Neuronal stem cell (in vitro differentiated cells): Measurements from ENCODE around the gene GOSR1.
"Not testable (repeated sequence)": the region's sequence is repeated elsewhere in the genome, so short reads cannot be mapped to it uniquely, and the experiment has no call there.

Experiments used
- DNase-seq: peaks from one replicate; pipeline ENCODE4 v3.0.0-alpha.2; 2013; ENCODE audit warnings: low spot score
- H2AFZ ChIP-seq: one replicate; pipeline ENCODE4 v1.6.1; 2013; ENCODE audit warnings: mild to moderate bottlenecking, low read length, inconsistent platforms
- H2AK5ac ChIP-seq: 2 replicates; pipeline ENCODE4 v1.6.1; 2013; ENCODE audit warnings: low read depth, mild to moderate bottlenecking, inconsistent platforms, low read length, moderate library complexity, mixed read lengths
- H2BK120ac ChIP-seq: 2 replicates; pipeline ENCODE4 v1.6.1; 2013; ENCODE audit warnings: low read depth, mild to moderate bottlenecking, inconsistent platforms, low read length, moderate library complexity, mixed read lengths
- H2BK12ac ChIP-seq: one replicate; pipeline ENCODE4 v1.6.1; 2013; ENCODE audit warnings: low read length, inconsistent platforms
- H2BK15ac ChIP-seq: 2 replicates; pipeline ENCODE4 v1.6.1; 2013; ENCODE audit warnings: mild to moderate bottlenecking, low read length, inconsistent platforms, mixed read lengths
- H2BK5ac ChIP-seq: one replicate; pipeline ENCODE4 v1.6.1; 2013; ENCODE audit warnings: inconsistent platforms, mild to moderate bottlenecking, low read length, moderate library complexity
- H3K14ac ChIP-seq: one replicate; pipeline ENCODE4 v1.6.1; 2013; ENCODE audit warnings: low read length, inconsistent platforms
- H3K18ac ChIP-seq: 2 replicates; pipeline ENCODE4 v1.6.1; 2013; ENCODE audit warnings: low read length, inconsistent platforms
- H3K23ac ChIP-seq: 2 replicates; pipeline ENCODE4 v1.6.1; 2013; ENCODE audit warnings: low read depth, mild to moderate bottlenecking, mixed read lengths, low read length, inconsistent platforms; ENCODE audit not compliant: poor library complexity
- H3K27ac ChIP-seq: replicated peaks from 3 replicates; pipeline ENCODE4 v1.5.1; 2013; ENCODE audit warnings: low read length, inconsistent platforms
- H3K27me3 ChIP-seq, 3 experiments: 2 replicates each; pipeline ENCODE4 v1.6.1; 2013; ENCODE audit warnings: low read length in 3 of 3, mild to moderate bottlenecking in 2 of 3, inconsistent platforms in 1 of 3, low read depth in 1 of 3, mixed read lengths in 1 of 3, moderate library complexity in 1 of 3; ENCODE audit not compliant: control insufficient read depth in 3 of 3, insufficient read depth in 3 of 3
- H3K36me3 ChIP-seq, 2 donors: replicated peaks in 1 of 2; 2 replicates each; pipeline ENCODE4 v1.6.1; 2013; ENCODE audit warnings: low read length in 2 of 2; ENCODE audit not compliant: control insufficient read depth in 2 of 2, insufficient read depth in 2 of 2
- H3K4ac ChIP-seq: 2 replicates; pipeline ENCODE4 v1.6.1; 2013; ENCODE audit warnings: inconsistent platforms, mild to moderate bottlenecking, low read length, moderate library complexity
- H3K4me1 ChIP-seq, 2 donors: 1 replicate in 1 of 2; 2 replicates in 1 of 2; pipeline ENCODE4 v1.6.1; 2013; ENCODE audit warnings: low read length in 2 of 2, low read depth in 1 of 2; ENCODE audit not compliant: control insufficient read depth in 2 of 2, insufficient read depth in 1 of 2
- H3K4me2 ChIP-seq: one replicate; pipeline ENCODE4 v1.6.1; 2013; ENCODE audit warnings: mild to moderate bottlenecking, low read length, inconsistent platforms; ENCODE audit not compliant: insufficient read depth, poor library complexity, severe bottlenecking
- H3K4me3 ChIP-seq, 2 donors: 2 replicates each; pipeline ENCODE4 v1.5.1; 2013; ENCODE audit warnings: low read length in 2 of 2, mild to moderate bottlenecking in 2 of 2, inconsistent platforms in 1 of 2, moderate library complexity in 1 of 2
- H3K79me1 ChIP-seq: one replicate; pipeline ENCODE4 v1.6.1; 2013; ENCODE audit warnings: low read depth, mild to moderate bottlenecking, inconsistent platforms, low read length, moderate library complexity
- H3K9ac ChIP-seq: one replicate; pipeline ENCODE4 v1.6.1; 2013; ENCODE audit warnings: mild to moderate bottlenecking, low read depth, low read length, inconsistent platforms; ENCODE audit not compliant: poor library complexity
- H3K9me3 ChIP-seq, 2 donors: replicated peaks in 1 of 2; 2 replicates each; pipeline versions ENCODE3 to v1.6.1; 2013; ENCODE audit warnings: low read length in 2 of 2, mild to moderate bottlenecking in 2 of 2, inconsistent platforms in 1 of 2, low read depth in 1 of 2, mixed read lengths in 1 of 2, moderate library complexity in 1 of 2; ENCODE audit not compliant: control insufficient read depth in 2 of 2, insufficient read depth in 1 of 2
- H4K8ac ChIP-seq: one replicate; pipeline ENCODE4 v1.6.1; 2013; ENCODE audit warnings: low read depth, mild to moderate bottlenecking, inconsistent platforms, low read length, moderate library complexity
- H4K91ac ChIP-seq: one replicate; pipeline ENCODE4 v1.6.1; 2013; ENCODE audit warnings: low read length, low read depth, mild to moderate bottlenecking, inconsistent platforms; ENCODE audit not compliant: poor library complexity
- WGBS, 2 donors: extraction: QIAGEN DNeasy Blood & Tissue Kit; methylation state at CpG; one replicate each; pipeline ENCODE4 v1.1.7; 2013; ENCODE audit warnings: missing lambda C conversion rate in 2 of 2, mixed read lengths in 1 of 2; ENCODE audit not compliant: insufficient read length in 2 of 2, insufficient replicate concordance in 1 of 2; ENCODE audit errors: extremely low coverage in 2 of 2; 5-methylcytosine and 5-hydroxymethylcytosine counted together

GOSR1 gene

GRCh38 chr17:30553823-30554440 is 76.7 kb downstream of the GOSR1 start:
- H3K36me3 ChIP-seq, H3K27ac ChIP-seq, H3K4me3 ChIP-seq, H3K18ac ChIP-seq, H3K4me1 ChIP-seq, H2BK15ac ChIP-seq, H3K27me3 ChIP-seq, H3K4ac ChIP-seq, H3K14ac ChIP-seq, H3K79me1 ChIP-seq, H2AFZ ChIP-seq, H3K9me3 ChIP-seq, DNase-seq, H2BK120ac ChIP-seq, H2BK5ac ChIP-seq, H4K91ac ChIP-seq, H2BK12ac ChIP-seq, H3K9ac ChIP-seq, H3K23ac ChIP-seq, H2AK5ac ChIP-seq, H3K4me2 ChIP-seq: not testable (repeated sequence)
- no CpG with 5 or more reads among the region's 4 CpGs for WGBS, 2 donors
- peak overlapping the region; percentile 7 for H4K8ac ChIP-seq

- DNase-seq, result no peak
Observed at GRCh38 chr17:30554839-30555751, 77.9 kb downstream of the GOSR1 start.

GRCh38 chr17:30555942-30556341 is 78.7 kb downstream of the GOSR1 start:
- Histone ChIP-seq H3K27ac (no peak overlapping the region), H3K4me1 (peaks cover 0 to 3% of the 10 kb centered on the region in 2 donors), H2AK5ac (no peak overlapping the region), H3K18ac (peak overlapping the region; percentile 0), H3K27me3 (no peaks in the 10 kb centered on the region), H4K91ac (no peak overlapping the region), H3K36me3 (no peaks in the 10 kb centered on the region), H3K9ac (no peak overlapping the region), H3K4ac (no peak overlapping the region), H2BK12ac (no peak overlapping the region), H2BK15ac (no peak overlapping the region), H2BK5ac (no peak overlapping the region), H2AFZ (no peak overlapping the region), H3K79me1 (no peaks in the 10 kb centered on the region), H3K4me3 (no peak overlapping the region), H3K9me3 (no peaks in the 10 kb centered on the region), H2BK120ac (no peak overlapping the region), H4K8ac (no peak overlapping the region), H3K23ac (no peak overlapping the region), H3K14ac (peak overlapping the region; percentile 56), H3K4me2 (no peak overlapping the region)
- WGBS, 2 donors, result no CpG with 5 or more reads among the region's 5 CpGs
- no peak for DNase-seq

More at GRCh38 chr17:30554839-30555751, 77.9 kb downstream of the GOSR1 start:
- Histone ChIP-seq H3K36me3 (no peaks in the 10 kb centered on the region), H3K27me3 (no peaks in the 10 kb centered on the region), H3K14ac (peak overlapping the region; percentile 63), H2BK5ac (no peak overlapping the region), H2BK120ac (peak overlapping the region; percentile 88), H3K4me1 (peaks cover 0 to 3% of the 10 kb centered on the region in 2 donors), H2BK15ac (peak overlapping the region; percentile 79), H4K8ac (no peak overlapping the region), H3K27ac (no peak overlapping the region), H3K18ac (peak overlapping the region; percentile 67), H3K4me2 (no peak overlapping the region), H3K9me3 (no peaks in the 10 kb centered on the region), H3K79me1 (no peaks in the 10 kb centered on the region), H3K4me3 (no peak overlapping the region), H4K91ac (no peak overlapping the region), H2AFZ (no peak overlapping the region), H2AK5ac (peak overlapping the region; percentile 32), H3K9ac (no peak overlapping the region), H2BK12ac (no peak overlapping the region), H3K4ac (no peak overlapping the region), H3K23ac (no peak overlapping the region)
- no CpG with 5 or more reads among the region's 20 CpGs for WGBS, 2 donors
